C4-2B (cell line): ENCODE results near the gene POTEM.
"Not testable (repeated sequence)": the region's sequence is repeated elsewhere in the genome, so short reads cannot be mapped to it uniquely, and the experiment has no call there.

Source experiments
- H3K27ac ChIP-seq: fragments of 450-650 bp; 2 replicates; pipeline ENCODE4 v1.5.1; 2017

The POTEM gene

DNA sequence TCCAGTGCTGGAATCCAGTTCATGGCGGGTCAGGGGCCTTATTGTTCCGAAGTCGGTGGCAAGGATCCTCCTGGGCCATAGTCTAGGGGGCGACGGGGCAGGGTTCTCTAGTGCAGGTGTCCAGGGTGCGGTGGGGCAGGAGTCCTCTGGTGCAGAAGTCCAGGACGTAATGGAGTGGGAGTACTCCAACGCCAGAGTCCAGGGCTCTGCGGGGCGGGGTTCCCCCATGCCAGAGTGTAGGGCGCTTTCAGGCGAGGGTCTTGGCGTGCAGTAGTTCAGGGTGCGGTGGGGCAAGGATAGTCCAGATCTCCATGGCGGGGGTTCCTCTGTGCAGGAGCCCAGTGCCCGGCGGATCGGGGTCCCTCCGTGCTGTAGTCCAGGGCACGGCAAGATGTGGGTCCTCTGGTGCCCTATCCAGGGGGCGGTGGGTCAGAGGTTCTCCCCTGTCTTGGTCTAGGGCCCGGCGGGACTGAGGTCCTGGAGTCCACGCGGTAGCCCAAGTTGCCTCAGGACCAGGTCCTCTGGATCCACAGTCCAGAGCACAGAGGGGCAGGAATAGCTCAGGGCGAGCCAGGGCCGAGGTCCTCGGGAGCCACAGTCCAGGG, 70.9 kb downstream of the POTEM start:
- not testable (repeated sequence) for H3K27ac ChIP-seq

DNA sequence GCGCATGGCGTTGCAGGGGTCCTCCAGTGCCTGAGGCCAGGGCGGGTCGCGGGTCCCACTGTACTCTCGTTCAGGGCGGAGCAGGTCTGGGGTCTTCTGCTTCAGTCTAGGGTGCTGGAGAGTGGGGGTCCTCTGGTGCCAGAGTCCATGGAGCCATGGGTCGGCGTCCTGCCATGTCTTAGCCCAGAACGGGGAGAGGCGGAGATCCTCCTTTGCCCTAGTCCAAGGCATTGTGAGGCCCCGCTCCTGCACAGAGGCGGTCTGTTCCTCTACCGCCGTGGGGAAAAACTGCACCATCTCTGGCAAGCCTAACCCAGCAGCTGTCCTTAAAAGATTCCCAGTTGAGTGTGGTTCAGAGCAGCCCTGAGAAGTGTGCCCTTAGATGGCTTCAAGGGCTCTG, 71.6 kb downstream of the POTEM start:
- not testable (repeated sequence) for H3K27ac ChIP-seq

DNA sequence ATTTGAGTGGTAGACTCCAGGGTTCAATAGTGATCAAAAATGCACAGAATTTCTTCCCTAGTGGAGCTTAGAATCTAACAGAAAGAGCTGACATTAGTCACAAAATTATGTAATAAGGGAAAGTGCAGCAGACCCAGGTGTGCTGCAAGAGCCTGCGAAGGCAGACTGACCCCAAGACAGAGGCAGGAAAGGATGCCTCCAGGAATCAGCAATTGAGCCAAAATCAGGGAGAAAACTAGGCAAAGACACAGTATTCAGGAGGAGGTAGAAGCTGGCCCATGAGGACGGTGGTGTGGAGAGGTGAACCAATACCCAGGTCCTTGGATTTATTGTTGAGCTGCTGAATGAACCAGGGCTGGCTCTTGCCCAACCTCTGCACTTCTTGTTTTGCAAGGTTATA, 76.2 kb downstream of the POTEM start:
- not testable (repeated sequence) for H3K27ac ChIP-seq
